Suprapubic skin (tissue), 4 donors: Measurements from ENCODE around the gene IGF1. TPM values are rescaled to one million over a fixed set of nuclear protein-coding genes. Genes with fewer than 3 reads are reported as not detected.

Source experiments
- DNase-seq, 2 donors: peaks; one replicate each; pipeline ENCODE4 v3.0.0-alpha.2; 2019; ENCODE audit warnings: low spot score in 2 of 2
- H3K27ac ChIP-seq: fragments of 200-600 bp; sonication (generic); one replicate; pipeline ENCODE4 v1.5.1; 2019
- H3K27me3 ChIP-seq: fragments of 200-600 bp; sonication (generic); one replicate; pipeline ENCODE4 v1.5.1; 2019
- H3K36me3 ChIP-seq: fragments of 200-600 bp; sonication (generic); one replicate; pipeline ENCODE4 v1.5.1; 2019
- H3K4me1 ChIP-seq: fragments of 200-600 bp; sonication (generic); one replicate; pipeline ENCODE4 v1.5.1; 2019
- H3K4me3 ChIP-seq: fragments of 200-600 bp; sonication (generic); one replicate; pipeline ENCODE4 v1.5.1; 2019; ENCODE audit warnings: mild to moderate bottlenecking
- H3K9me3 ChIP-seq: fragments of 200-600 bp; sonication (generic); one replicate; pipeline ENCODE4 v1.5.1; 2019
- CTCF ChIP-seq, 2 donors: fragments of 200-600 bp in 1 of 2; fragments of 450-650 bp in 1 of 2; sonication (generic) in 1 of 2; IDR thresholded peaks; one replicate each; pipeline ENCODE4 v1.5.1; 2016 to 2019; ENCODE audit warnings: antibody characterized with exemption in 2 of 2, mild to moderate bottlenecking in 1 of 2, moderate library complexity in 1 of 2
- EP300 ChIP-seq: sonication (generic); formaldehyde crosslinking; IDR thresholded peaks from one replicate; pipeline ENCODE4 v1.6.1; 2017; ENCODE audit warnings: antibody characterized with exemption
- POLR2A ChIP-seq, 2 donors: fragments of 450-650 bp; IDR thresholded peaks; one replicate each; pipeline ENCODE4 v1.6.1; 2017; ENCODE audit warnings: antibody characterized with exemption in 2 of 2, mild to moderate bottlenecking in 2 of 2, moderate library complexity in 2 of 2
- POLR2AphosphoS5 ChIP-seq, 3 donors: sonication (generic); formaldehyde crosslinking; IDR thresholded peaks; one replicate each; pipeline ENCODE4 v1.6.1; 2017; ENCODE audit warnings: antibody characterized with exemption in 3 of 3
- WGBS: methylation state at CpG from one replicate; pipeline ENCODE4 v1.1.5; 2018; 5-methylcytosine and 5-hydroxymethylcytosine counted together
- total RNA-seq, 4 donors: library from RNA; depleted of rRNA; stranded (reverse); fragments of >200 nt; gene quantifications; one replicate each; pipeline ENCODE4 v1.1.0, GENCODE V29; 2016

IGF1 gene
- total RNA-seq, 4 donors from 2014 or later, result 5.9 to 19.7 (median 11.7) TPM

DNA sequence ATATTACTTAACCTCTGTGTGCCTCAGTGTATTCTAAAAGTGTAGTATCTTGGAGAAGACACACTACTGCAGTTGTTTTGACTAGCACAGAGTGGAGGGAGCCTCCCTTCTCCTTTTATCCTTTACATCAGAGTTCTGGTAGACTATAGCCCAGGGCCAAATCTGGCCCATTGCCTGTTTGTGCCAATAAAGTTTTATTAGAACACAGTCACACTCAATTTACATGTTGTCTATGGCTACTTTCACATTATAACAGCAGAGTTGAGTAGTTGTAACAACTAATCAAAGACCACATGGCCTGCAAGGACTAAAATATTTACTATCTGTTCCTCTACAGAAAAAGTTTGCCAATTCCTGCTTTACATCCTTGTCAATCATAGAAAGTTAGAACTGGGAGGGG, 27.7 kb upstream of the IGF1 start:
- Histone ChIP-seq H3K4me1 (peaks cover 6% of the 10 kb centered on the region), H3K36me3 (no peaks in the 10 kb centered on the region), H3K27me3 (no peaks in the 10 kb centered on the region), H3K9me3 (no peaks in the 10 kb centered on the region), H3K4me3 (no peak overlapping the region), H3K27ac (no peak overlapping the region)
- TF ChIP-seq CTCF (IDR thresholded peaks at IDR 0.05), result no peak
- TF ChIP-seq POLR2AphosphoS5 (IDR thresholded peaks at IDR 0.05), result no peak
- TF ChIP-seq EP300, result no peak
- no peak for TF ChIP-seq POLR2A (IDR thresholded peaks at IDR 0.05)
- DNase-seq, result no peak

DNA sequence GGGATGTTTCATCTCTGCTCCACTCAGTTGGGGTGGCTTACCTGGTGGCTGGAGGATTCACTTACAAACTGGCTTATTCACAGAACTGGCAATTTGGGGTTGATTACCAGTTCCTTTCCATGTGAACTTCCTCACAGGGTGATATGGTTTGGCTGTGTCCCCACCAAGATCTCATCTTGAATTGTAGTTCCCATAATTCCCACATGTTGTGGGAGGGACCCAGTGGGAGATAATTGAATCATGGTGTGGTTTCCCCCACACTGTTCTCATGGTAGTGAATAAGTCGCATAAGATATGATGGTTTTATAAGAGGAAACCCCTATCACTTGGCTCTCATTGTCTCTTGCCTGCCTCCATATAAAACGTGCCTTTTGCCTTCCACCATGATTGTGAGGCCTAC, 26.9 kb upstream of the IGF1 start:
- no peaks in the 10 kb centered on the region for H3K36me3 ChIP-seq
- no peak overlapping the region for H3K27ac ChIP-seq
- H3K4me1 ChIP-seq, result peaks cover 12% of the 10 kb centered on the region
- no peak for DNase-seq
- H3K9me3 ChIP-seq, result no peaks in the 10 kb centered on the region
- WGBS, result 0% methylated on average over 2 of the region's 2 CpGs
- no peak for TF ChIP-seq CTCF (IDR thresholded peaks at IDR 0.05)
- no peak for TF ChIP-seq EP300
- no peak for TF ChIP-seq POLR2AphosphoS5 (IDR thresholded peaks at IDR 0.05)
- no peak for TF ChIP-seq POLR2A (IDR thresholded peaks at IDR 0.05)
- H3K4me3 ChIP-seq, result no peak overlapping the region
- H3K27me3 ChIP-seq, result no peaks in the 10 kb centered on the region

DNA sequence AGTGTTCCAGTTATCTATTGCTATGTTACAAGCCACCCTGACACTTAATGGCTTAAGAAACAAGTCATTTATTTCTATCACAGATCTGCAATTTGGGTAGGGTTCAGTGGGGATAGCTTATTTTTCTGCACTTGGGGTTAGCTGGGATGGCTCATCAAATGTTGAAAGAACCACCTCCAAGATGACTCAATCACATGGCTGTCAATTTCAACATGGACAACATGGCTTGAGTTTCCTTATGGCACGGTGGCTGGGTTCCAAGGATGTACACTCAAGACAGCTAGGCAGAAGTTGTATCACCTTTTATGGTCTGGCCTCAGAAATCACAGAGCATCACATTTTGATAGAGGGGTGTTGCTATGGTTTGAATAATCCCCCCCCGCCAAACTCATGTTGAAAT, 24.5 kb upstream of the IGF1 start:
- Histone ChIP-seq H3K27ac (no peak overlapping the region), H3K36me3 (no peaks in the 10 kb centered on the region), H3K9me3 (no peaks in the 10 kb centered on the region), H3K4me3 (no peak overlapping the region), H3K4me1 (peaks cover 12% of the 10 kb centered on the region), H3K27me3 (no peaks in the 10 kb centered on the region)
- TF ChIP-seq EP300, result no peak
- no peak for TF ChIP-seq POLR2A (IDR thresholded peaks at IDR 0.05)
- TF ChIP-seq POLR2AphosphoS5 (IDR thresholded peaks at IDR 0.05), result no peak
- TF ChIP-seq CTCF (IDR thresholded peaks at IDR 0.05), result no peak
- DNase-seq, result no peak
- WGBS, result 96% methylated on average over 2 of the region's 2 CpGs

GRCh38 chr12:102504280-102504679, 23.9 kb upstream of the IGF1 start:
- Histone ChIP-seq H3K4me1 (peaks cover 12% of the 10 kb centered on the region), H3K36me3 (no peaks in the 10 kb centered on the region), H3K9me3 (no peaks in the 10 kb centered on the region), H3K27ac (no peak overlapping the region), H3K4me3 (no peak overlapping the region), H3K27me3 (no peaks in the 10 kb centered on the region)
- DNase-seq, result no peak
- no peak for TF ChIP-seq POLR2AphosphoS5 (IDR thresholded peaks at IDR 0.05)
- no peak for TF ChIP-seq EP300
- no peak for TF ChIP-seq POLR2A (IDR thresholded peaks at IDR 0.05)
- TF ChIP-seq CTCF (IDR thresholded peaks at IDR 0.05), result no peak
- 86% methylated on average over 2 of the region's 2 CpGs for WGBS

- H3K27ac ChIP-seq, result no peak overlapping the region
- WGBS, result 0% methylated on average over 1 of the region's 1 CpG
- no peak for TF ChIP-seq POLR2A (IDR thresholded peaks at IDR 0.05)
- no peak for TF ChIP-seq POLR2AphosphoS5 (IDR thresholded peaks at IDR 0.05)
- TF ChIP-seq CTCF (IDR thresholded peaks at IDR 0.05), result no peak
- TF ChIP-seq EP300, result no peak
Measured at GRCh38 chr12:102503831-102504230, 23.5 kb upstream of the IGF1 start.

More at GRCh38 chr12:102503831-102504230, 23.5 kb upstream of the IGF1 start:
- Histone ChIP-seq H3K36me3 (no peaks in the 10 kb centered on the region), H3K4me3 (no peak overlapping the region), H3K27me3 (no peaks in the 10 kb centered on the region), H3K4me1 (peaks cover 12% of the 10 kb centered on the region), H3K9me3 (no peaks in the 10 kb centered on the region)
- DNase-seq, result no peak
